ENCODE results near the gene DHRS7C. TPM values are rescaled to one million over a fixed set of nuclear protein-coding genes. Genes with fewer than 3 reads are reported as not detected.

Gene DHRS7C
- total and polyA plus RNA-seq, 2 donors (not counting 3 experiments of a cell fraction or from before 2014, with no cell fraction given) = not detected

DNA sequence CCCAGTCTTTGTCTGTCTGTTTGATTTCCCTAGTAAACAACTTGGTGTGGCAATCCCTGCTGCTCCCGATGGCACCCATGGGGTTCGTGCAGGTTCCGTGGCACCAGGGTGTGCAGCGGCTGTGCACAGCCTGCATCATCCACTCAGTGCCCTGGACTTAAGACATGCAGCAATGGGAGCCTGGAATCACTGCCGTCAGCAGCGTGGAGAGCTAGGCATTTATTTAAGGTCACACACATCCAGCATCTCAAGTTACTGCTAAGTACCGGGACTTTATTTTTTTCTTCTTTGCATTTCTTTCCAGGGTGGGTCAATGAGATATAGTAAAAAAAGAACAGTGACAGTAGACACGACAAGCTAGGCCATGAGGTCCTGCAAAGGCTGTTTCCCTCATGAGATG is 2.8 kb downstream of the DHRS7C start:
- Histone ChIP-seq H3K9me1 (replicated peaks; ENCODE audit: control insufficient read depth, extremely low read depth, insufficient read depth, low read length) (no peaks in the 10 kb centered on the region), H3K27me3 (ENCODE audit: control insufficient read depth in 2 of 2, insufficient read depth in 2 of 2, low read length in 2 of 2) (no peaks in the 10 kb centered on the region), H3K36me3 (ENCODE audit: control insufficient read depth in 2 of 2, extremely low read depth in 1 of 2, insufficient read depth in 2 of 2, low read length in 2 of 2) (no peaks in the 10 kb centered on the region), H4K20me1 (replicated peaks; ENCODE audit: control insufficient read depth, extremely low read depth, insufficient read depth, low read length) (no peaks in the 10 kb centered on the region), H3K79me2 (ENCODE audit: control insufficient read depth, insufficient read depth, low read length) (no peaks in the 10 kb centered on the region), H2AFZ (ENCODE audit: low read depth, low read length) (no peak overlapping the region), H3K27ac (ENCODE audit: insufficient read depth, low read depth, low read length) (no peak overlapping the region), H3K9me3 (replicated peaks; ENCODE audit: control insufficient read depth, insufficient read depth, low read length) (no peaks in the 10 kb centered on the region), H3K4me1 (ENCODE audit: control insufficient read depth, extremely low read depth, insufficient read depth, low read length) (no peaks in the 10 kb centered on the region), H3K4me3 (replicated peaks in 1 of 3; ENCODE audit: insufficient read depth in 1 of 3, low read depth in 1 of 3, low read length in 3 of 3) (no peak overlapping the region), H3K9ac (replicated peaks; ENCODE audit: extremely low read depth, insufficient read depth, low read length) (no peak overlapping the region), H3K4me2 (ENCODE audit: insufficient read depth, low read length) (no peak overlapping the region)
- TF ChIP-seq, protein P1, sequence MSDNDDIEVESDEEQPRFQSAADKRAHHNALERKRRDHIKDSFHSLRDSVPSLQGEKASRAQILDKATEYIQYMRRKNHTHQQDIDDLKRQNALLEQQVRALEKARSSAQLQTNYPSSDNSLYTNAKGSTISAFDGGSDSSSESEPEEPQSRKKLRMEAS (IDR thresholded peaks at IDR 0.05; ENCODE audit: insufficient read depth, insufficient read length) = no peak
- TF ChIP-seq MYC (IDR thresholded peaks at IDR 0.05; ENCODE audit: low read depth, low read length) = no peak
- no peak for TF ChIP-seq EZH2 (IDR thresholded peaks at IDR 0.05; ENCODE audit: borderline replicate concordance, low read depth, low read length, severe bottlenecking)
- TF ChIP-seq FOS (IDR thresholded peaks at IDR 0.05; ENCODE audit: borderline replicate concordance, insufficient read depth, low read length) = no peak
- TF ChIP-seq CTCF (IDR thresholded peaks at IDR 0.05; ENCODE audit: extremely low read depth in 1 of 2, insufficient read depth in 1 of 2, low read depth in 1 of 2, low read length in 2 of 2) = no peak
- no peak for TF ChIP-seq GATA2 (IDR thresholded peaks at IDR 0.05; ENCODE audit: insufficient read depth, insufficient read length, low read depth, low read length)
- TF ChIP-seq POLR2AphosphoS5 (IDR thresholded peaks at IDR 0.05; ENCODE audit: insufficient read depth, low read depth, low read length) = no peak
- no peak for TF ChIP-seq POLR2A (IDR thresholded peaks at IDR 0.05; ENCODE audit: low read depth, low read length)
- TF ChIP-seq JUN (IDR thresholded peaks at IDR 0.05; ENCODE audit: borderline replicate concordance, insufficient read depth, insufficient read length, low read depth) = no peak
- BruUV-seq (replicated peaks) = no TSS peak
- ChIA-PET POLR2A (no interaction called here), CTCF (no interaction called here)
- no peak for FAIRE-seq
- no peak for DNase-seq (ENCODE audit: low read depth, low spot score)
- intact Hi-C loops (cut with micrococcal nuclease) (no loop called here), dilution Hi-C loops (cut with MboI; ENCODE audit: extremely low pct_ligation_motif_present, low sequenced_read_pairs) (no loop called here)

All from endothelial cell of umbilical vein (primary cell).